Naive thymus-derived CD8-positive, alpha-beta T cell (primary cell): ENCODE results near the gene HOXA2. TPM values are rescaled to one million over a fixed set of nuclear protein-coding genes. Genes with fewer than 3 reads are reported as not detected.

Source experiments
- ATAC-seq, 2 donors: fragments of 150-1000 bp; cut with Tn5 transposase in 1 of 2; sonication (Bioruptor Pico), chemical (Tn5 transposase) in 1 of 2; 1 replicate in 1 of 2; 2 replicates in 1 of 2; pipeline ENCODE4 v1.10.0; 2021; ENCODE audit warnings: mild to moderate bottlenecking in 2 of 2, moderate library complexity in 2 of 2
- POLR2A ChIA-PET: fragments of 350-600 bp; sonication (Branson Sonifier 250); formaldehyde crosslinking; loops from one replicate; lab custom pipeline; 2021; ENCODE audit warnings: antibody characterized with exemption; lab: Charles Lee
- DNase-seq, 10 donors: peaks; one replicate each; pipeline versions ENCODE4 v3.0.0 to v3.0.0-alpha.2; 2020 to 2022
- H3K27ac Mint-ChIP-seq, 10 donors: one replicate each; pipeline ENCODE4 v1.8.0; 2020 to 2022; ENCODE audit warnings: mild to moderate bottlenecking in 10 of 10, mixed read lengths in 10 of 10, moderate library complexity in 4 of 10, inconsistent platforms in 1 of 10
- H3K27me3 Mint-ChIP-seq, 5 donors: one replicate each; pipeline ENCODE4 v1.8.0; 2021 to 2022; ENCODE audit warnings: mixed read lengths in 5 of 5
- H3K36me3 Mint-ChIP-seq, 3 donors: one replicate each; pipeline ENCODE4 v1.8.0; 2020 to 2022; ENCODE audit warnings: mixed read lengths in 3 of 3, mild to moderate bottlenecking in 2 of 3, inconsistent platforms in 1 of 3
- H3K4me1 Mint-ChIP-seq, 4 donors: one replicate each; pipeline ENCODE4 v1.8.0; 2021 to 2022; ENCODE audit warnings: mixed read lengths in 4 of 4
- H3K4me3 Mint-ChIP-seq, 10 donors: one replicate each; pipeline ENCODE4 v1.8.0; 2020 to 2022; ENCODE audit warnings: mild to moderate bottlenecking in 10 of 10, mixed read lengths in 10 of 10, moderate library complexity in 6 of 10, inconsistent platforms in 1 of 10
- H3K9me3 Mint-ChIP-seq, 9 donors: one replicate each; pipeline ENCODE4 v1.8.0; 2020 to 2022; ENCODE audit warnings: mixed read lengths in 9 of 9, mild to moderate bottlenecking in 3 of 9, inconsistent platforms in 1 of 9, moderate library complexity in 1 of 9
- polyA plus RNA-seq, 3 donors: library from polyadenylated mRNA; unstranded; fragments of 300-500 nt; fragmentation: Illumina TruSeq; gene quantifications; one replicate each; pipeline ENCODE4 v1.2.3, GENCODE V29; 2021
- total RNA-seq, 8 experiments: library from RNA in 2 of 8; stranded (reverse) in 2 of 8; gene quantifications; one replicate each; pipeline ENCODE4 v1.2.3 and lab custom pipeline; 2021 to 2026

Gene HOXA2
- total RNA-seq (not detected), polyA plus RNA-seq (not detected), total RNA-seq (lab: John Stamatoyannopoulos, UW) (0 to 0.08 (median 0) reads per million in 6 experiments)

- peak within 1 kb of the TSS in 1 of 10 donors; percentile 62 for H3K27ac Mint-ChIP-seq
- POLR2A ChIA-PET: no interaction called here
- H3K9me3 Mint-ChIP-seq: peaks cover 0 to 4% (median 0%) of the 10 kb centered on the region in 9 donors
- ATAC-seq (no peak), DNase-seq (no peak)
- peak within 1 kb of the TSS; percentile 4 to 76 (median 56) for H3K4me3 Mint-ChIP-seq
- peaks cover 43 to 91% (median 67%) of the 10 kb centered on the region in 5 donors for H3K27me3 Mint-ChIP-seq
- H3K4me1 Mint-ChIP-seq: peaks cover 14 to 42% (median 26%) of the 10 kb centered on the region in 4 donors
- peaks cover 15 to 20% (median 20%) of the 10 kb centered on the region in 3 donors for H3K36me3 Mint-ChIP-seq
These were observed at the start of gene HOXA2 for GRCh38 chr7:27102581-27103442. Gene HOXA2, minus strand, starts transcription at chr7:27102683. Its CDS starts 183 bp downstream, at chr7:27102500.

GRCh38 chr7:27151341-27151930, 49.0 kb upstream of the HOXA2 start:
- Mint-ChIP-seq H3K27me3 (peaks cover 57 to 97% (median 79%) of the 10 kb centered on the region in 5 donors), H3K9me3 (peaks cover 0 to 2% (median 0%) of the 10 kb centered on the region in 9 donors), H3K4me1 (peaks cover 32 to 65% (median 58%) of the 10 kb centered on the region in 4 donors), H3K27ac (peak overlapping the region in 4 of 10 donors; percentile 2 to 91 (median 36)), H3K4me3 (peak overlapping the region; percentile 62 to 92 (median 80)), H3K36me3 (peaks cover 0 to 3% (median 0%) of the 10 kb centered on the region in 3 donors)
- peak in 2 of 10 donors; percentile 1 to 55 for DNase-seq
- peak; percentile 17 to 37 for ATAC-seq
- POLR2A ChIA-PET: interaction anchor here (1.1 kb wide), 1 partner anchor 10 kb away, joined by 3 read pairs; no protein-coding TSS in a partner anchor

GRCh38 chr7:27150568-27151340, 48.3 kb upstream of the HOXA2 start:
- peak; percentile 84 to 88 for ATAC-seq
- peak overlapping the region in 2 of 10 donors; percentile 2 to 4 for H3K27ac Mint-ChIP-seq
- peaks cover 0 to 2% (median 0%) of the 10 kb centered on the region in 9 donors for H3K9me3 Mint-ChIP-seq
- H3K36me3 Mint-ChIP-seq: peaks cover 0 to 3% (median 0%) of the 10 kb centered on the region in 3 donors
- H3K27me3 Mint-ChIP-seq: peaks cover 62 to 97% (median 81%) of the 10 kb centered on the region in 5 donors
- H3K4me1 Mint-ChIP-seq: peaks cover 32 to 59% (median 52%) of the 10 kb centered on the region in 4 donors
- peak overlapping the region; percentile 62 to 92 (median 80) for H3K4me3 Mint-ChIP-seq
- DNase-seq: peak; percentile 29 to 72 (median 62)
- POLR2A ChIA-PET: interaction anchor here (0.6 to 1.1 kb wide), 2 partner anchors 10 to 19 kb away, joined by 3 read pairs; no protein-coding TSS in a partner anchor

- POLR2A ChIA-PET: interaction anchor here (0.6 to 1.1 kb wide), 2 partner anchors 11 to 18 kb away, joined by 3 read pairs; no protein-coding TSS in a partner anchor
- Mint-ChIP-seq H3K36me3 (peaks cover 0 to 3% (median 0%) of the 10 kb centered on the region in 3 donors), H3K4me1 (peaks cover 28 to 52% (median 45%) of the 10 kb centered on the region in 4 donors), H3K27ac (no peak overlapping the region), H3K9me3 (peaks cover 0 to 2% (median 0%) of the 10 kb centered on the region in 9 donors), H3K27me3 (peaks cover 55 to 97% (median 76%) of the 10 kb centered on the region in 5 donors), H3K4me3 (peak overlapping the region; percentile 3 to 92 (median 70))
- peak in 1 of 10 donors; percentile 60 for DNase-seq
- ATAC-seq: no peak
These were observed 47.5 kb upstream of the HOXA2 start for GRCh38 chr7:27149842-27150567.

GRCh38 chr7:27148756-27149641, 46.5 kb upstream of the HOXA2 start:
- H3K9me3 Mint-ChIP-seq: peaks cover 0 to 2% (median 0%) of the 10 kb centered on the region in 9 donors
- peaks cover 46 to 90% (median 67%) of the 10 kb centered on the region in 5 donors for H3K27me3 Mint-ChIP-seq
- no peaks in the 10 kb centered on the region for H3K36me3 Mint-ChIP-seq
- ATAC-seq (no peak), DNase-seq (peak in 1 of 10 donors; percentile 56)
- POLR2A ChIA-PET: interaction anchor here (0.6 kb wide), 1 partner anchor 22 kb away, joined by 3 read pairs; no protein-coding TSS in a partner anchor
- peak overlapping the region in 1 of 10 donors; percentile 69 for H3K27ac Mint-ChIP-seq
- peak overlapping the region in 4 of 10 donors; percentile 64 to 80 (median 76) for H3K4me3 Mint-ChIP-seq
- peaks cover 23 to 43% (median 36%) of the 10 kb centered on the region in 4 donors for H3K4me1 Mint-ChIP-seq

GRCh38 chr7:27148031-27148755, 45.7 kb upstream of the HOXA2 start:
- Mint-ChIP-seq H3K9me3 (peaks cover 0 to 2% (median 0%) of the 10 kb centered on the region in 9 donors), H3K4me3 (peak overlapping the region; percentile 47 to 84 (median 76)), H3K27ac (peak overlapping the region in 2 of 10 donors; percentile 43 to 69), H3K36me3 (no peaks in the 10 kb centered on the region), H3K27me3 (peaks cover 39 to 82% (median 60%) of the 10 kb centered on the region in 5 donors), H3K4me1 (peaks cover 23 to 41% (median 33%) of the 10 kb centered on the region in 4 donors)
- peak in 1 of 10 donors; percentile 37 for DNase-seq
- no peak for ATAC-seq
- POLR2A ChIA-PET: interaction anchor here (0.6 kb wide), 2 partner anchors 22 to 515 kb away, joined by 3 to 5 read pairs; no protein-coding TSS in a partner anchor

- Mint-ChIP-seq H3K4me3 (peak within 1 kb of the TSS; percentile 47 to 84 (median 76)), H3K36me3 (no peaks in the 10 kb centered on the region), H3K4me1 (peaks cover 23 to 38% (median 32%) of the 10 kb centered on the region in 4 donors), H3K27me3 (peaks cover 41 to 83% (median 61%) of the 10 kb centered on the region in 5 donors), H3K9me3 (peaks cover 0 to 2% (median 0%) of the 10 kb centered on the region in 9 donors), H3K27ac (peak within 1 kb of the TSS in 2 of 10 donors; percentile 43 to 69)
- ATAC-seq (no peak), DNase-seq (peak in 1 of 10 donors; percentile 27)
- POLR2A ChIA-PET: interaction anchor here (0.6 kb wide), 1 partner anchor 516 kb away, joined by 5 read pairs; no protein-coding TSS in a partner anchor
These were observed 44.9 kb upstream of the HOXA2 start, which contains the start of gene HOXA6 for GRCh38 chr7:27147199-27148030. Gene HOXA6, minus strand, starts transcription at chr7:27147774. Its CDS starts 25 bp downstream, at chr7:27147749.

GRCh38 chr7:27146491-27147198, 44.2 kb upstream of the HOXA2 start:
- ATAC-seq (no peak), DNase-seq (peak in 1 of 10 donors; percentile 9)
- Mint-ChIP-seq H3K27ac (no peak overlapping the region), H3K9me3 (peaks cover 0 to 2% (median 0%) of the 10 kb centered on the region in 9 donors), H3K27me3 (peaks cover 37 to 83% (median 59%) of the 10 kb centered on the region in 5 donors), H3K36me3 (no peaks in the 10 kb centered on the region), H3K4me3 (peak overlapping the region in 2 of 10 donors; percentile 11 to 55), H3K4me1 (peaks cover 19 to 31% (median 25%) of the 10 kb centered on the region in 4 donors)
- POLR2A ChIA-PET: no interaction called here
